Measurements from ENCODE around the gene ROBO3. TPM values are rescaled to one million over a fixed set of nuclear protein-coding genes. Genes with fewer than 3 reads are reported as not detected.

ROBO3 gene
- total and polyA plus RNA-seq, 2 of the 8 experiments (the other 6 are each of a cell fraction or from before 2014, with no cell fraction given): 12.1 to 24.6 TPM

DNA sequence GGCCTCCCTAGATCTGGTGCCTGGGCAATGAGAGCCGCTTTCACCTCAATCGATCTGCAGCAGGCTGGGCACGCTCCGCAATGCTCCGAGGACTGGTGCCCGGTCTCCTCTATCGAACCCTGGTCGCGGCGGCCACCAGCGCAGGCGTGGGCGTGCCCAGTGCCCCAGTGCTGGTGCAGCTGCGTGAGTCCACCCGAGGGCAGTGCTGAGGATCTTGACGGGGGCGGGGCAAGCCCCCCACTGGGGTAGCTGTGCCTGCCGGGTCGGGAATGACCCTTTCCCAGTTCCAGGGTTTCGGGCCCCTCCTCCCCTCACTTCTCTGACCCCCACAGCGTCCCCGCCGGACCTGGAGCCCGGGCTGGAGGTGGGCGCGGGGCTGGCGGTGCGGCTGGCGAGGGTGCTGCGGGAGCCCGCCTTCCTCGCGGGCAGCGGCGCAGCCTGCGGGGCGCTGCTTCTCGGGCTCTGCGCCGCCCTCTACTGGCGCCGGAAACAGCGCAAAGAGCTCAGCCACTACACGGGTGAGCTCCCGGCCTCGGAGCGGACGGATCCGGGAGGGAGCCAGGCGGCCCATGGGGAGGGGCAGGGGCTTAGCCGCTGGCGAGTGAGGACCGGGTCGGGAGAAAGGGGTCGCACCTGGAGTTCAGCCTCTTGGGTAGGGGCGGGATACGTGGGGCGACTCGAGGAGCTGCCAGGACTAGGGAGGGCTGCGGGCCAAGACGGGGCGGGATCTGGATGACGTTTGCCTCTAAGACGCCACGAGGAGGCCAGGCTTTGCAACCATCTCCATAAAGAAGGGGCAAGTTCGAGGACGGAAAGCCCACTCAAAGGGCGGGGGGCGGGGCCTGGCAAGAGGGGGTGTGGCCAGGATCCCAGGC, 10.9 kb downstream of the ROBO3 start (continued):
- TF ChIP-seq SP1 (IDR thresholded peaks at IDR 0.05; ENCODE audit: low read depth, low read length) (0 out of 2 replicates have a peak, but pooled peaks have one; percentile 7), GABPA (IDR thresholded peaks at IDR 0.05; ENCODE audit: borderline replicate concordance, insufficient read depth, low read length) (no peak), SIRT6 (IDR thresholded peaks at IDR 0.05; ENCODE audit: low read length) (no peak), POLR2AphosphoS5 (IDR thresholded peaks at IDR 0.05; ENCODE audit: low read depth, low read length) (peak; percentile 47; the same call in 1 of the 2 replicates), KDM5A (IDR thresholded peaks at IDR 0.05; ENCODE audit: low read length) (no peak), JUND (IDR thresholded peaks at IDR 0.05; ENCODE audit: low read length) (no peak), PHF8 (conservative IDR thresholded peaks at IDR 0.05; ENCODE audit: low read depth, low read length) (peak; percentile 71; the same call in 1 of the 2 replicates), YY1 (IDR thresholded peaks at IDR 0.05; ENCODE audit: low read depth, low read length) (peak; percentile 28; the same call in 1 of the 2 replicates), CBX5 (IDR thresholded peaks at IDR 0.05; ENCODE audit: low read depth, low read length) (no peak), RBBP5 (IDR thresholded peaks at IDR 0.05; ENCODE audit: borderline replicate concordance, low read depth, low read length) (peak; percentile 50; the same call in 1 of the 2 replicates), GTF2F1 (IDR thresholded peaks at IDR 0.05; ENCODE audit: borderline replicate concordance, low read depth, low read length) (no peak), SP2 (IDR thresholded peaks at IDR 0.05; ENCODE audit: low read length) (no peak), TCF12 (IDR thresholded peaks at IDR 0.05; ENCODE audit: low read depth, low read length) (no peak), RAD21 (IDR thresholded peaks at IDR 0.05 in 1 of 2, conservative IDR thresholded peaks at IDR 0.05 in 1 of 2; ENCODE audit: low read depth in 2 of 2, low read length in 2 of 2) (peak in 1 of 2 experiments; percentile 37; a peak in 2 of 4 replicates), JUN (IDR thresholded peaks at IDR 0.05; ENCODE audit: low read depth, low read length) (no peak), TBP (IDR thresholded peaks at IDR 0.05; ENCODE audit: low read depth, low read length) (no peak), ZNF274 (IDR thresholded peaks at IDR 0.05; ENCODE audit: borderline replicate concordance, extremely low read depth, low read length) (no peak), CBX8 (IDR thresholded peaks at IDR 0.05; ENCODE audit: borderline replicate concordance, low read depth, low read length) (no peak)
- TF ChIP-seq, protein P1, sequence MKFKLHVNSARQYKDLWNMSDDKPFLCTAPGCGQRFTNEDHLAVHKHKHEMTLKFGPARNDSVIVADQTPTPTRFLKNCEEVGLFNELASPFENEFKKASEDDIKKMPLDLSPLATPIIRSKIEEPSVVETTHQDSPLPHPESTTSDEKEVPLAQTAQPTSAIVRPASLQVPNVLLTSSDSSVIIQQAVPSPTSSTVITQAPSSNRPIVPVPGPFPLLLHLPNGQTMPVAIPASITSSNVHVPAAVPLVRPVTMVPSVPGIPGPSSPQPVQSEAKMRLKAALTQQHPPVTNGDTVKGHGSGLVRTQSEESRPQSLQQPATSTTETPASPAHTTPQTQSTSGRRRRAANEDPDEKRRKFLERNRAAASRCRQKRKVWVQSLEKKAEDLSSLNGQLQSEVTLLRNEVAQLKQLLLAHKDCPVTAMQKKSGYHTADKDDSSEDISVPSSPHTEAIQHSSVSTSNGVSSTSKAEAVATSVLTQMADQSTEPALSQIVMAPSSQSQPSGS (IDR thresholded peaks at IDR 0.05; ENCODE audit: low read length): no peak
- TF ChIP-seq, protein P2, sequence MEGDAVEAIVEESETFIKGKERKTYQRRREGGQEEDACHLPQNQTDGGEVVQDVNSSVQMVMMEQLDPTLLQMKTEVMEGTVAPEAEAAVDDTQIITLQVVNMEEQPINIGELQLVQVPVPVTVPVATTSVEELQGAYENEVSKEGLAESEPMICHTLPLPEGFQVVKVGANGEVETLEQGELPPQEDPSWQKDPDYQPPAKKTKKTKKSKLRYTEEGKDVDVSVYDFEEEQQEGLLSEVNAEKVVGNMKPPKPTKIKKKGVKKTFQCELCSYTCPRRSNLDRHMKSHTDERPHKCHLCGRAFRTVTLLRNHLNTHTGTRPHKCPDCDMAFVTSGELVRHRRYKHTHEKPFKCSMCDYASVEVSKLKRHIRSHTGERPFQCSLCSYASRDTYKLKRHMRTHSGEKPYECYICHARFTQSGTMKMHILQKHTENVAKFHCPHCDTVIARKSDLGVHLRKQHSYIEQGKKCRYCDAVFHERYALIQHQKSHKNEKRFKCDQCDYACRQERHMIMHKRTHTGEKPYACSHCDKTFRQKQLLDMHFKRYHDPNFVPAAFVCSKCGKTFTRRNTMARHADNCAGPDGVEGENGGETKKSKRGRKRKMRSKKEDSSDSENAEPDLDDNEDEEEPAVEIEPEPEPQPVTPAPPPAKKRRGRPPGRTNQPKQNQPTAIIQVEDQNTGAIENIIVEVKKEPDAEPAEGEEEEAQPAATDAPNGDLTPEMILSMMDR (IDR thresholded peaks at IDR 0.05; ENCODE audit: control extremely low read depth in 1 of 3, insufficient read depth in 1 of 3, low read depth in 1 of 3, low read length in 3 of 3): peak; percentile 65 to 77 (median 75)

Data from H1 (cell line).